Measurements from ENCODE around the gene BHLHE40.

BHLHE40 gene

DNA sequence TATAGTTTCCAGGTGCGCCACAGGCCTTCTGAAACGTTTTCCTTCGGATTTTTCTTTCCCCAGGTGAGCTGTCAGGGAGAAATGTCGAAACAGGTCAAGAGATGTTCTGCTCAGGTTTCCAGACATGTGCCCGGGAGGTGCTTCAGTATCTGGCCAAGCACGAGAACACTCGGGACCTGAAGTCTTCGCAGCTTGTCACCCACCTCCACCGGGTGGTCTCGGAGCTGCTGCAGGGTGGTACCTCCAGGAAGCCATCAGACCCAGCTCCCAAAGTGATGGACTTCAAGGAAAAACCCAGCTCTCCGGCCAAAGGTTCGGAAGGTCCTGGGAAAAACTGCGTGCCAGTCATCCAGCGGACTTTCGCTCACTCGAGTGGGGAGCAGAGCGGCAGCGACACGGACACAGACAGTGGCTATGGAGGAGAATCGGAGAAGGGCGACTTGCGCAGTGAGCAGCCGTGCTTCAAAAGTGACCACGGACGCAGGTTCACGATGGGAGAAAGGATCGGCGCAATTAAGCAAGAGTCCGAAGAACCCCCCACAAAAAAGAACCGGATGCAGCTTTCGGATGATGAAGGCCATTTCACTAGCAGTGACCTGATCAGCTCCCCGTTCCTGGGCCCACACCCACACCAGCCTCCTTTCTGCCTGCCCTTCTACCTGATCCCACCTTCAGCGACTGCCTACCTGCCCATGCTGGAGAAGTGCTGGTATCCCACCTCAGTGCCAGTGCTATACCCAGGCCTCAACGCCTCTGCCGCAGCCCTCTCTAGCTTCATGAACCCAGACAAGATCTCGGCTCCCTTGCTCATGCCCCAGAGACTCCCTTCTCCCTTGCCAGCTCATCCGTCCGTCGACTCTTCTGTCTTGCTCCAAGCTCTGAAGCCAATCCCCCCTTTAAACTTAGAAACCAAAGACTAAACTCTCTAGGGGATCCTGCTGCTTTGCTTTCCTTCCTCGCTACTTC, 3.8 kb downstream of the BHLHE40 start:
- TF ChIP-seq, protein P1, sequence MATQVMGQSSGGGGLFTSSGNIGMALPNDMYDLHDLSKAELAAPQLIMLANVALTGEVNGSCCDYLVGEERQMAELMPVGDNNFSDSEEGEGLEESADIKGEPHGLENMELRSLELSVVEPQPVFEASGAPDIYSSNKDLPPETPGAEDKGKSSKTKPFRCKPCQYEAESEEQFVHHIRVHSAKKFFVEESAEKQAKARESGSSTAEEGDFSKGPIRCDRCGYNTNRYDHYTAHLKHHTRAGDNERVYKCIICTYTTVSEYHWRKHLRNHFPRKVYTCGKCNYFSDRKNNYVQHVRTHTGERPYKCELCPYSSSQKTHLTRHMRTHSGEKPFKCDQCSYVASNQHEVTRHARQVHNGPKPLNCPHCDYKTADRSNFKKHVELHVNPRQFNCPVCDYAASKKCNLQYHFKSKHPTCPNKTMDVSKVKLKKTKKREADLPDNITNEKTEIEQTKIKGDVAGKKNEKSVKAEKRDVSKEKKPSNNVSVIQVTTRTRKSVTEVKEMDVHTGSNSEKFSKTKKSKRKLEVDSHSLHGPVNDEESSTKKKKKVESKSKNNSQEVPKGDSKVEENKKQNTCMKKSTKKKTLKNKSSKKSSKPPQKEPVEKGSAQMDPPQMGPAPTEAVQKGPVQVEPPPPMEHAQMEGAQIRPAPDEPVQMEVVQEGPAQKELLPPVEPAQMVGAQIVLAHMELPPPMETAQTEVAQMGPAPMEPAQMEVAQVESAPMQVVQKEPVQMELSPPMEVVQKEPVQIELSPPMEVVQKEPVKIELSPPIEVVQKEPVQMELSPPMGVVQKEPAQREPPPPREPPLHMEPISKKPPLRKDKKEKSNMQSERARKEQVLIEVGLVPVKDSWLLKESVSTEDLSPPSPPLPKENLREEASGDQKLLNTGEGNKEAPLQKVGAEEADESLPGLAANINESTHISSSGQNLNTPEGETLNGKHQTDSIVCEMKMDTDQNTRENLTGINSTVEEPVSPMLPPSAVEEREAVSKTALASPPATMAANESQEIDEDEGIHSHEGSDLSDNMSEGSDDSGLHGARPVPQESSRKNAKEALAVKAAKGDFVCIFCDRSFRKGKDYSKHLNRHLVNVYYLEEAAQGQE (IDR thresholded peaks at IDR 0.05; ENCODE audit: low read depth): no peak
- TF ChIP-seq TAF1 (IDR thresholded peaks at IDR 0.05; ENCODE audit: low read depth): no peak
- TF ChIP-seq CREB1 (IDR thresholded peaks at IDR 0.05; ENCODE audit: low read depth): no peak
- TF ChIP-seq ZBTB7A (IDR thresholded peaks at IDR 0.05; ENCODE audit: low read depth): no peak
- TF ChIP-seq TCF12 (IDR thresholded peaks at IDR 0.05; ENCODE audit: low read depth): no peak
- no peak for TF ChIP-seq RAD21 (IDR thresholded peaks at IDR 0.05; ENCODE audit: low read depth)
- TF ChIP-seq NFIC (IDR thresholded peaks at IDR 0.05): no peak
- no peak for TF ChIP-seq YY1 (IDR thresholded peaks at IDR 0.05; ENCODE audit: low read depth)
- TF ChIP-seq TEAD4 (IDR thresholded peaks at IDR 0.05): no peak
- TF ChIP-seq EGR1 (IDR thresholded peaks at IDR 0.05): no peak
- no peak for TF ChIP-seq CEBPB (IDR thresholded peaks at IDR 0.05)
- TF ChIP-seq, protein P2, sequence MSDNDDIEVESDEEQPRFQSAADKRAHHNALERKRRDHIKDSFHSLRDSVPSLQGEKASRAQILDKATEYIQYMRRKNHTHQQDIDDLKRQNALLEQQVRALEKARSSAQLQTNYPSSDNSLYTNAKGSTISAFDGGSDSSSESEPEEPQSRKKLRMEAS (IDR thresholded peaks at IDR 0.05): no peak

DNA sequence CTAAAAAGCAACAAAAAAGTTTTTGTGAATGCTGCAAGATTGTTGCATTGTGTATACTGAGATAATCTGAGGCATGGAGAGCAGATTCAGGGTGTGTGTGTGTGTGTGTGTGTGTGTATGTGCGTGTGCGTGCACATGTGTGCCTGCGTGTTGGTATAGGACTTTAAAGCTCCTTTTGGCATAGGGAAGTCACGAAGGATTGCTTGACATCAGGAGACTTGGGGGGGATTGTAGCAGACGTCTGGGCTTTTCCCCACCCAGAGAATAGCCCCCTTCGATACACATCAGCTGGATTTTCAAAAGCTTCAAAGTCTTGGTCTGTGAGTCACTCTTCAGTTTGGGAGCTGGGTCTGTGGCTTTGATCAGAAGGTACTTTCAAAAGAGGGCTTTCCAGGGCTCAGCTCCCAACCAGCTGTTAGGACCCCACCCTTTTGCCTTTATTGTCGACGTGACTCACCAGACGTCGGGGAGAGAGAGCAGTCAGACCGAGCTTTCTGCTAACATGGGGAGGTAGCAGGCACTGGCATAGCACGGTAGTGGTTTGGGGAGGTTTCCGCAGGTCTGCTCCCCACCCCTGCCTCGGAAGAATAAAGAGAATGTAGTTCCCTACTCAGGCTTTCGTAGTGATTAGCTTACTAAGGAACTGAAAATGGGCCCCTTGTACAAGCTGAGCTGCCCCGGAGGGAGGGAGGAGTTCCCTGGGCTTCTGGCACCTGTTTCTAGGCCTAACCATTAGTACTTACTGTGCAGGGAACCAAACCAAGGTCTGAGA, 4.7 kb downstream of the BHLHE40 start:
- TF ChIP-seq RAD21 (IDR thresholded peaks at IDR 0.05; ENCODE audit: low read depth) (no peak), FOXM1 (IDR thresholded peaks at IDR 0.05; ENCODE audit: borderline replicate concordance, low read depth) (no peak), CEBPB (IDR thresholded peaks at IDR 0.05) (no peak), ZBTB7A (IDR thresholded peaks at IDR 0.05; ENCODE audit: low read depth) (no peak), EGR1 (IDR thresholded peaks at IDR 0.05) (no peak), NFIC (IDR thresholded peaks at IDR 0.05) (no peak), YY1 (IDR thresholded peaks at IDR 0.05; ENCODE audit: low read depth) (no peak), TAF1 (IDR thresholded peaks at IDR 0.05; ENCODE audit: low read depth) (no peak), CREB1 (IDR thresholded peaks at IDR 0.05; ENCODE audit: low read depth) (no peak), TCF12 (IDR thresholded peaks at IDR 0.05; ENCODE audit: low read depth) (no peak), TEAD4 (IDR thresholded peaks at IDR 0.05) (no peak), EP300 (IDR thresholded peaks at IDR 0.05; ENCODE audit: borderline replicate concordance) (no peak)
- TF ChIP-seq, protein P1 (IDR thresholded peaks at IDR 0.05; ENCODE audit: low read depth): no peak
- TF ChIP-seq, protein P2 (IDR thresholded peaks at IDR 0.05): no peak
- TF ChIP-seq, protein P3, sequence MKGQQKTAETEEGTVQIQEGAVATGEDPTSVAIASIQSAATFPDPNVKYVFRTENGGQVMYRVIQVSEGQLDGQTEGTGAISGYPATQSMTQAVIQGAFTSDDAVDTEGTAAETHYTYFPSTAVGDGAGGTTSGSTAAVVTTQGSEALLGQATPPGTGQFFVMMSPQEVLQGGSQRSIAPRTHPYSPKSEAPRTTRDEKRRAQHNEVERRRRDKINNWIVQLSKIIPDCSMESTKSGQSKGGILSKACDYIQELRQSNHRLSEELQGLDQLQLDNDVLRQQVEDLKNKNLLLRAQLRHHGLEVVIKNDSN (IDR thresholded peaks at IDR 0.05): no peak

DNA sequence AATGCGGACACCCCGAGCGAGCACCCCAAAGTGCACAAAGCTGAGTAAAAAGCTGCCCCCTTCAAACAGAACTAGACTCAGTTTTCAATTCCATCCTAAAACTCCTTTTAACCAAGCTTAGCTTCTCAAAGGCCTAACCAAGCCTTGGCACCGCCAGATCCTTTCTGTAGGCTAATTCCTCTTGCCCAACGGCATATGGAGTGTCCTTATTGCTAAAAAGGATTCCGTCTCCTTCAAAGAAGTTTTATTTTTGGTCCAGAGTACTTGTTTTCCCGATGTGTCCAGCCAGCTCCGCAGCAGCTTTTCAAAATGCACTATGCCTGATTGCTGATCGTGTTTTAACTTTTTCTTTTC, 5.3 kb downstream of the BHLHE40 start:
- TF ChIP-seq YY1 (IDR thresholded peaks at IDR 0.05; ENCODE audit: low read depth): no peak
- TF ChIP-seq CEBPB (IDR thresholded peaks at IDR 0.05): no peak
- no peak for TF ChIP-seq ZBTB7A (IDR thresholded peaks at IDR 0.05; ENCODE audit: low read depth)
- TF ChIP-seq, protein P1 (IDR thresholded peaks at IDR 0.05; ENCODE audit: low read depth): no peak
- TF ChIP-seq RAD21 (IDR thresholded peaks at IDR 0.05; ENCODE audit: low read depth): no peak
- TF ChIP-seq CREB1 (IDR thresholded peaks at IDR 0.05; ENCODE audit: low read depth): no peak
- TF ChIP-seq FOXM1 (IDR thresholded peaks at IDR 0.05; ENCODE audit: borderline replicate concordance, low read depth): no peak
- TF ChIP-seq EGR1 (IDR thresholded peaks at IDR 0.05): no peak
- no peak for TF ChIP-seq EP300 (IDR thresholded peaks at IDR 0.05; ENCODE audit: borderline replicate concordance)
- TF ChIP-seq TCF12 (IDR thresholded peaks at IDR 0.05; ENCODE audit: low read depth): no peak
- TF ChIP-seq, protein P3 (IDR thresholded peaks at IDR 0.05): no peak
- no peak for TF ChIP-seq TAF1 (IDR thresholded peaks at IDR 0.05; ENCODE audit: low read depth)

Data from Ishikawa (cell line).